Transverse colon (tissue), 4 donors: ENCODE measurements around the gene CYTH2.

ENCODE experiments used
- CTCF ChIP-seq, 5 experiments: fragments of 200-600 bp in 3 of 5; fragments of 450-650 bp in 2 of 5; sonication (generic) in 3 of 5; IDR thresholded peaks; 1 replicate in 2 of 5; 2 replicates in 3 of 5; pipeline ENCODE4 v1.5.1; 2016 to 2017; ENCODE audit warnings: antibody characterized with exemption in 5 of 5, inconsistent platforms in 3 of 5, mild to moderate bottlenecking in 2 of 5, moderate library complexity in 1 of 5
- POLR2A ChIP-seq: fragments of 450-650 bp; IDR thresholded peaks from one replicate; pipeline ENCODE4 v1.6.1; 2016; ENCODE audit warnings: antibody characterized with exemption, mild to moderate bottlenecking, moderate library complexity
- POLR2AphosphoS5 ChIP-seq, 3 donors: sonication (generic); formaldehyde crosslinking; IDR thresholded peaks; one replicate each; pipeline ENCODE4 v1.6.1; 2016; ENCODE audit warnings: antibody characterized with exemption in 3 of 3

DNA sequence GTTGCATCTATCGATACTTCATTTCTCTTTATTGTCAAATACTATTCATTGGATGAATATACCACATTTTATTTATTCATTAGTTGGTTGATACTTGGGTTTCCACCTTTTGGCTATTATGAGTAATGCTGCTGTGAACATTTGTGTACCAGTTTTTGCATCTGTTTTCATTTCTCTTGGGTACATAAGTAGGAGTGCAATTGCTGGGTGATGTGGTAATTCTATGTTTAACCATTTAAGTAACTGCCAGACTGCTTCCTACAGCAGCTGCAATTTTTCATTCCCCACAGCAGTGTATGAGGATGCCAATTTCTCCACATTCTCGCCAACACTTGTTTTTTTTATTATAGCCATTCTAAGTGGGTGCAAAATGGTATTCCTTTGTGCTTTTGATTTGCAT, 11.2 kb upstream of the CYTH2 start:
- TF ChIP-seq CTCF (IDR thresholded peaks at IDR 0.05) (no peak), POLR2A (no peak), POLR2AphosphoS5 (IDR thresholded peaks at IDR 0.05) (no peak)
